Measurements from ENCODE around the gene INF2.
"Not testable (repeated sequence)": the region's sequence is repeated elsewhere in the genome, so short reads cannot be mapped to it uniquely, and the experiment has no call there.

The INF2 gene

DNA sequence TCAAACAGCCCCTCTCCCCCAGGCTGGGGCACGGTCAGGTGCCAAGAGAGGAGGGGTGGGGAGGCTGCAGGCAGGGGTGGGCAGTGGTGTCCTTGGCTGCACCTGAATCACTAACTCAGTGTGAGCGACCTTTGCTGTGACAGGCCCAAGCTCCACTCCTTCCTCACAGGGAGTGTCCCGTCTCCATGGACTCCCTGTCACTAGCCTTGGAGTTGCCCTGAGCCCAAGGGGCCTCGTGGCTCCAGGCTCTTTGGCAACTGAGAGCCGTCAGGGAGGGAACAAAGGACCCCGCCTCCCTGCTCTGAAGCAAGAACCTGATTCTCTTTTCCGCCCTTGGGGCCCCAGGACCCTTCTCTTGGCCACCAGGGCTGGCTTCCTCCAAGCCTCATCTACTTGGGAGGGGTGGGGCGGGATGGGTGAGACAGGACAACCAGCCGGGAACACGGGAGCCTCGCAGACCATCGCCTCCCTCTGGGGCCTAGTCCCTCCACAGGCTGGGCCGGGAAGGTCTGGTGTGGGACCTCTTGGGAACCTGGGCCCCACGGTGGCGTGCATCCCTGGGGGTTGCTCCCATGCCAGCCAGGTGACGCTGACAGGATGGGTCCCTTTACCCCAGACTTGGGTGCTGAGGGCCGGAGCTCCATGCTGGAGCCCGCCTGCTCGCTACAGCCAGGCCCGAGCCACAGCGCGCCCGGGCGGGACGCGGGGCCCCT lies 33.7 kb downstream of the INF2 start:
- no peak for DNase-seq

DNA sequence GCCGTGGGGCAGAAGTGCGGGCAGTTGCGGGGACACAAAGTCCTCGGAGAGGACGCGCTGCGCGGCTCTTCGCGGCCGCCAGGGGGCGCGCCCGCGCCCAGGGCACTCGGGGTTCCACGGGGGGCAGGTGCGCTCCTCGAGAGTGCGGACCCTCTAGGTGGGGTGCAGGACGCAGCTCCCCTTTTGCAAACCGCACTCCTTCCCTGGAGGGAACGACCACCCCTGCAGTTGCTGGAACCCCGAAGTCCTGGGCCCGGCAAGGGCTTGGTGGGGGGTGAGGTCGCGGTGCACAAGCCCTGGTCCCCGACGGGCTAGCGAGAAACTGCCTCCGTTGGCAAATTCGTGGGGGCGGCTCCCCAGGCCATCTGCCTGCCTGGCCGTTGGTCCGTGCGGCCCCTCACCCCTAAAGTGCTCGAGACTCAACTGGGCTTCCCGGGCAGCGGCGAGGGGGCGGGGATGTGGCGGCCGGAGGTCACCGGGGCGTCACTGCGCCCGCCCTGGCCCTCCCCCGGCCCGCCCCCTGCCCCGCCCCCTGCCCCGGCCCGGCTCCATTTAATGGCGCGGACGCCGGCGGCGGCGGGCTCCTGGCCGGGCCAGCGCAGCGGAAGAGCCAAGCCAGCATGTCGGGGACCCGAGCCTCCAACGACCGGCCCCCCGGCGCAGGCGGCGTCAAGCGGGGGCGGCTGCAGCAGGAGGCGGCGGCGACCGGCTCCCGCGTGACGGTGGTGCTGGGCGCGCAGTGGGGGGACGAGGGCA lies 34.4 kb downstream of the INF2 start, which contains the start of gene ADSS1:
ADSS1 (plus strand) TSS at position 579 of the 756 bp plus-strand sequence; CDS start at position 621, 42 bp downstream.
- peak; percentile 43 for DNase-seq

DNA sequence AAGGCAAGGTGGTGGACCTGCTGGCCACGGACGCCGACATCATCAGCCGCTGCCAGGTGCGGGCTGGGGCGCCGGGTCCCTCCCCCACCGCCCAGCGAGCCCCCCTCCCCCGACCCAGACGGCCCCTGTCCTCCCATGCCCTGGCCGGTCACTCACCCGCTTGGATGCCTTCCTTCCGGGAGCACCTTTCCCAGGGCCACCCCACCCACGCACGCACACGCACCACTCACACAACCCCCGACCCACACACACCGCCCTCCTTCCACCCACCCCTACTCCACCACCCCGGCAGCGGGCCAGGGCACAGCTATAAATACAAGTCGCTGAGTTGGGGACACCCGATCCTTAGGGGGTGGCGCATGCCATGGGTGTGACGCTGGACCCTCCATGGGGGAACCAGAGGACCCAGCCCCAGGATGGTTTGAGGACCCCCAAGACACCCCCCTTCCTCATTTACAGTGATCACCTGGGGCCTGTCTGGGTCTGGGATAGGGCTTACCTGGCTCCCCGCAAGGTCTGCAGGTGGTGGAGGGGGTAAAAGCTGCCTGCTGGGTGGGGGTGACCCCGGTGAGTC lies 35.1 kb downstream of the INF2 start:
- no peak for DNase-seq

DNA sequence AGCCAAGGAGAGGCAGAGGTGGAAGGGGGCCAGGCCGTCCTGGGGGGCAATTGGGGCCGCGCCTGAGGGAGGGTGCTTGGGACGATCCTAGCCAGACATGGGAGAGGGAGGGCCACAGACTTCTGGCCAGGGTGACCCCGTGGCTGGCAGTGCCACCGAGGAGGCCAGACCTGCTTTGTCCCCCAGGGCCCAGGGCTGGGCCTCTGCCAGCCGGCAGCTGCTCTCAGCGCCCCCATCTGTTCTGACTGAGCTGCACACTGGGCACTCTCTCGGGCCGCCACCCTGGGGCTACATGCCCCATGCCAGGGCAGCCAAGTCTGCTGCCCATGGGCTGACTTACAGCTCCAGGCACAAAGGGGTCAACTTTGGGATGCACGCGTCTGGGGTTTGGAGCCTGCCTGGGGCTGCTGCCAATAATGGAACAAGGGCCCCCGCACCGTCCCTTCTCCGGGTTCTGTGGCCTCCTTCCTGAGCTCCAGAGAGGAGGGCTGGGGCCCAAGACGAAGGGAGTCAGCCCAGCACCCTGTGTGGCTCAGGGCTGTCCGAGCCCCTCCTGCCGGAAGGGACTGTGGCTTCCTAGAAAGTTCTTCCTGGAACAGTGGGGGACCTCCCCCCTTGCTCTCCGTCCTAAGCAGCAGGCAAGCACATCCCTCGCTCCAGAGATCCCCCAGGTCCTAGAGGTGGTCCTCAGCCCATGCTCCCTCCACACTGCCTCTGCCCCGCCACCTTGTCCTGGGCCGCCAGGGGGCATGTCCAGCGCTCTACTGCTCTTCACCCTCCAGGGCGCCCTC lies 35.8 kb downstream of the INF2 start:
- peak; percentile 42 for DNase-seq

DNA sequence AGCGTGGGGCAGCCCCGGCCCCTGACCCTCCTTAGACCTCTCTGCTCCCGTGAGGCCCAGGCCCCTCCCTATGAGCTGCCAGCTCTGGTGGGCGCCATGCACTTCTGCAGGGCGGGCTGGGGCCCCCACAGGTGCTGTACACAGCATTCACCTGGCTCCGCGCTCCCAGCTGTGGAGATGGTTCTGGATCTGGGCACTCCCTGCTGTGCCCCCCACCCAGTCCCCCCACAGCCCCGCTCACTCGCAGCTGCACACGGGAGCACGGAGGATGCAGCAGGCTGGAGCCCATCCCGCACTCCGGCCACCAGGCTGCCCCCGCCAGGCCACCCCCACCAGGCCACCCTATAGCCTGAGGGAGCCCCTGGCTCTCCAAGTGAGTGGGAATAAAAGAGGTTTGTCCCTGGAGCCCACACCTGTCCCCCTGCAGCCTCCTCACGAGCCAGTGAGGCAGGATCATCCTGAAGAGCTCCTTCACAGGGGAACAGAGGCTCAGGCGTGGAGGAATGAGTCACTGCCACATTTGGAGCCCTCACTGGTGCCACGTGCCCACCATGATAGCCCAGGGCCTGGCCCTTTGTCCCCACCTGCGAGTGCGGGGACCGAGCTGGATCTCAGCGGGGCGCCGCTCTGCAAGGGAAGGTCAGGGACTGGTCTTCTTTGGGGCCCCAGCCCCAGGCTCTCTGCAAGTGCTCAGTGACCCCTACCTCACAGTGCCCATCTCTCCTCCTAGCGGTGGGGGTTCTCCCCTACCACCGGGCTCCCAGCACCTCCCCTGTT lies 36.5 kb downstream of the INF2 start:
- no peak for DNase-seq

DNA sequence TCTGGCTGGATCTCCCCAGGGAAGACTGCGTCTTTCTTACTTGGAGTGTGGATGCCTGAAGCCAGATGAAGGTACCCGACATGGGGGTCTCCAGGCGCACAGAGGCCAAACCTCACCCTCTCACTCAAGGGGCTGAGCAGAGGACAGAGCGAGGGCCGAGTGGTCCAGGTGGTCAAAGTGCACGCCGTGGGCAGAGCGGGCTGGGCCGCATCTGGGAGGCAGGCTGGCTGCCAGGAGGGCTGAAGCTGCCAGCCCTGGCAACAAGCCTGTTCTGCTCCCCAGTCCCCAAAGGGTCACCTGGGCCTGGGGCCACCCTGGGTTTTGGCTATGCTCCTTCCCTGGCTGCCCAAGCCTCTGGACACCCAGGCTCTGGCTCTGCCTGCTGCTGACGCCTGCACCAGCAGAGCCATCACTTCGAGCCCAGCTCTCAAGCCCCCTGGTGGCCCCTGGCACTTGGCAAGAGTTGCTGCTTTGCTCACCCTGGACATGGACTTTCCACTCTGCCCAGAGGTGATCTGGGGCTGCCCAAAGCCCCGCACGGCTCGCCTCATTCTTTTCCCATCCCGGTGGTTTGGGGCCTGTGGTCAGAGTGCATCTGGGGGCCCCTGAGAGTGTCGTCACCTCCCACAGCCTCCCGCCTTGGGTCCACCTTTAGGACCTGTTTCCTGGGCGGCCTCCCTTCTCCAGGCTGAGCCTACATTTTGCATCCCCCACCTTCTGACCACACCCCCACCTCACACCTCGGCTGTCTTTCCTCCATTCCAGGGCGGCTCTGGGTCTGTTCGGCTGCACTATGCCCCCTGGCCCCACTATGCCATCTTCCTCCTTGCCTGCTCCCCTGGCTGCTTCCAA lies 37.4 kb downstream of the INF2 start:
- no peak for DNase-seq

DNA sequence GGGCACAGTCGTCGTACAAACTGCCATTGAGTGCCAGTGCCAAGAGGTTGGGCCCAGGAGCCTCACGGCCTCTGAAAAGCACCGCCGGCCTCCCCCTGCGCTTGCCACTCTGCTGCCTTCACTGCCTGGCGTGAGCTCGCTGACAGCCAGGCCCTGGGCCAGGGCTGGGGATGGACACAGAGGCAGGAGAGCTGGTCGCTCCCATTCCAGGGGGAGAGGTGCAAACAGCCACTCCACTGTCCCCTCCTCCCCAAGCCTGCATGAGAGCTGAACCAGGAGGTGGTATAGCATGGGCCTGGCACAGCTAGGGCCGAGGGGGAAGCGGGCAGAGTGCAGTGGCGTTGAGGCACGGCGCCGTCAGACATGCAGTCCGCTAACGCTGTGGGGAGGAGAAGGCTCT lies 39.2 kb downstream of the INF2 start:
- DNase-seq = no peak

DNA sequence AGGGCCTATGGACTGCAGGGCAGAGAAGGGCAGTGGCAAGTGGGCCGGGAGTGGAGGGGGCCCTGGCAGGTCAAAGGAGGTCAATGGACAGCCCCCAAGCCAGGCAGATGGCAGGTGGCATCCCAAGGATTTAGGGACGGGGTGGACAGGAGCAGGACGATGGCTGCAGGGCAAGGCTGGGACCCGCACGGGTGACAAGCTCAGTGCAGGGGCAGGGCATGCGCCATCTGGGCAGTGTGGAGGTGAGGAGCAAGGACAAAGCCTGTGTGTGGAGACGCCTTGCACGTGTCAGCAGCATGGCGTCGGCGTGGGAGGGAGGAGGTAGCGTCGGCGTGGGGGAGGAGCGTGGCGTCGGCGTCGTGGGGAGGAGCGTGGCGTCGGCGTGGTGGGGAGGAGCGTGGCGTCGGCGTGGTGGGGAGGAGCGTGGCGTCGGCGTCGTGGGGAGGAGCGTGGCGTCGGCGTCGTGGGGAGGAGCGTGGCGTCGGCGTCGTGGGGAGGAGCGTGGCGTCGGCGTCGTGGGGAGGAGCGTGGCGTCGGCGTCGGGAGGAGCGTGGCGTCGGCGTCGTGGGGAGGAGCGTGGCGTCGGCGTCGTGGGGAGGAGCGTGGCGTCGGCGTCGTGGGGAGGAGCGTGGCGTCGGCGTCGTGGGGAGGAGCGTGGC lies 39.9 kb downstream of the INF2 start:
- not testable (repeated sequence) for DNase-seq

DNA sequence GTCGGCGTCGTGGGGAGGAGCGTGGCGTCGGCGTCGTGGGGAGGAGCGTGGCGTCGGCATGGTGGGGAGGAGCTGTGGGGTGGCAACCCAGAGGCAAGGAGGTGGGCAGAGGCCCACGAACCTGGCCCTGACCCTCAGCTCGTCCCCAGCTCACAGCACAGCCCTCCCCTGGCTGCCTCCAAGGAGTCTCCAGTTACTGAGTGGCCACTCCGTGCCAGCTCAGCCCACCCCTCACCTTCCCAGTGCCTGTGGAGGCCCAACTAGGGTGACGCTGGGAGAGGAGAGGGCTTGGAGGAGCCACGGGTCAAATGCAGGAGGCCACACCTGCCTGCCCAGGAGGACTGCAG lies 40.4 kb downstream of the INF2 start:
- DNase-seq = no peak

DNA sequence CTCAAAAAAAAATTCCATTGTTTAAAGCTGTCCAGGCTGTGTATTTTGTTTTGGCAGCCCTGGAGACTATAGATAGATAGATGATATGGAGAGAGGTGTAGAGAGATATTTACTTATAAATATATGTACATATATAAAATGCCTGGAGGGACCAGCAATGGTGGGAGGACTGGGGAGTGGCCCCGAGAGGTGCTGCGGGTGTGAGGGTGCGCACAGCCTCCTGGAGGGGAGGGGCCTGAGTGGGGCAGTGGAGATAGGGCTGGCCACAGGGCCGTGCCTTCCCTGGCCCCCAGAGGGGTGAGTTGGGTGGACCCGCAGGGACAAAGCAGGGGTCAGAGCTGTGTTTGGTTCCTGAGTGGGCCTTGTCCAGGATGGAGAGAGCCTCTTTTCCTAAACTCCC lies 41.1 kb downstream of the INF2 start:
- DNase-seq = no peak

DNA sequence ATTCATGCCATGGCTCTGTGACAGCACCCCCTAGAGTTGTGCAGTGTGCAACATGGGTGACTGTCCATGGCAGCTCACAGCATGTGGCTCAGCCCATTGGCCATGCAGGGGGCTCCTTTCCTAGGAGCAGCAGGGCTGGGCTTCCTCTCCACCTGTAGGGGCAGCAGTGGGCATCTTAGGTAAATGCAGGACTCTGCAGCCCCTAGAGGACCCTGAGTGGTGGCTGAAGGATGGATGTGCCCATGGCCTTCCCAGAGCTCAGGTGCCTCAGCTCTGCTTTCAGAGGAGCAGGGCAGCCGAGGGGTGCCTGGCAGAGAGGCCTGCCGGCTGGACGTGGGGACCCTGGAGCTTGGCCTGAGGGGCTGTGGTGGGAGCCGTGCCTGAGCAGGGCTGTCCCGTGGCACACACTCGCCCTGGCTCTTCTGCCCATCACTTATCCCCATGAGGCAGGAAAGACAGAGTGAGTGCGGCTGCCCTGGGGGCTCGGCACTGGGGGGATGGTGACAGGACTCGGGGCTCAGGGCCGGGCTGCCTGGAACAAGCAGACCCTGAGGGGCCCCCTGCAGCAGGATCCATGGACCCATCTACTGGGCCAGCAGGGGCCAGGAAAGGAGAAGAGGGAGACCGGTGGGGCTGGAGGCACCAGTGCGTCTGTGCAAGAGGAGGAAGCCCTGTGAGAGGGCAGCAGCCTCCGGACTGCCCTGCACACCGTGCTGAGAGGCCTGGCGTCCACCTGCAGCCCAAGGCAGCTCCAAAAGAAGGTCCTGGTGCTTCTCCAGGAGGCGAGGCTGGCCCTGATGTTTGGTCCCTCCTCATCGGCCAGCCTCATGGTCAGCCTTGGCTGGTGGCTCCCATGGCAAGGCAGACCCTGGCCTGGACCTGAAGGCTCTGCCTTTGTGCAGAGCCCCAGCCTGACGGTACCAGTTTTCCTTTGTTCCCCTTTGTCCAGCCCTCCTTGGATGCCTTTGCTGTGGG lies 42.2 kb downstream of the INF2 start:
- DNase-seq = no peak

DNA sequence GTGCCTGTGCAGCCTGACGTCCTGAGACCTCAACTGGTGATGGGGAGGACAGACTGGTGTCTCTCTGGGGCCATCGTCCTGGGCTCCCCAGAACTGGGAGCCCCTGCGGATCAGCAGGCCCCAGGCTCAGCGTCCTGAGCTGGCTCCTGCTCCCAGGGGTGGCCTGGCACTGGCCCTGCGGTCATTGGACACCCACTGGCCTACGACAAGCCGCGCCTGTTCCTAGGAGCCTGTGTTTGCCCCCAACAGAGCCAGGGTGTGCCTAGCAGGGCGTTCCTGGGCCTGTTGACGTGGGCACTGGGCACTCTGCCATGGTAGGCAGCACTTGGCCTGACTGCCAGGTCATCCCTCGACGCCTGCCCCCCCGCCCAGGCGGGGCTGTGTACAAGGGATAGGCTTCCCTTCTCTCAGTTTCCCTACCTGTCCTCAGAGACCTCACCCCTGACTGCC lies 43.0 kb downstream of the INF2 start:
- DNase-seq = no peak

DNA sequence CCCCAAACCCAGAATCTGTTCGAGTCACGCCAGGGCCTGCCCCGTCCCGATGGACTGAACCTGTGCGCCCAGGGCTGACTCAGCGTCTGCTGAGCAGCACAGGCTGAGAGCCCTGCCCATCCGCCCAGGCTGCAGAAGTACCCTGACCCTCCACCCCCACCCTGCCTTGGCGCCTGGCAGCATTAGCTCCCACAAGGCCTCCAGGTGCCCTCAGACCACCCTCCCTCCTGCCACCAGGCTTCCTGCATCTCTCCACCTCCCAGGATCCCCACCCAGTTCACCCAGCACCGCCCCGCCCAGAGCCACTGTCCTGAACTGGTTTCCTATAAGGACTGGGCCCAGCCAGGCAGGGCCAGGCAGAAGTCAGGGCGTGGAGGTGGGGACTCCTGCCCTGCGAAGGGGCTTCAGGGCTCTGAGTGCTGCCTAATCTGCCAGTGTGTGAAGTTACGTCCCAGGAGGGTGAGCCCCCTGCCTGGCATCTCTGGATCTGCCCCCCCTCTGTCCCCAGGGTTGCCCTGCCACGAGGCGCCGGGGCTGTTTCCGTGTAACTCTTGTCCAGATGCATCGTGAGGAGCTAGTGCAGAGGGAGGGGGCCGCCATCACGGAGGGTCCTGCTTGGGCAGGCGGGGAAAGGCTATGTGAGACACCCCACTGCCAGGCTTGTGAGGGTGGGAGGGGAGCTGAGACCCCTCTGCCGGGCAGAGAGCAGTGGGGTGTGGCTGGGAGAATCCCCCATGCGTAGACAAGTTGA lies 43.7 kb downstream of the INF2 start:
- DNase-seq = no peak

DNA sequence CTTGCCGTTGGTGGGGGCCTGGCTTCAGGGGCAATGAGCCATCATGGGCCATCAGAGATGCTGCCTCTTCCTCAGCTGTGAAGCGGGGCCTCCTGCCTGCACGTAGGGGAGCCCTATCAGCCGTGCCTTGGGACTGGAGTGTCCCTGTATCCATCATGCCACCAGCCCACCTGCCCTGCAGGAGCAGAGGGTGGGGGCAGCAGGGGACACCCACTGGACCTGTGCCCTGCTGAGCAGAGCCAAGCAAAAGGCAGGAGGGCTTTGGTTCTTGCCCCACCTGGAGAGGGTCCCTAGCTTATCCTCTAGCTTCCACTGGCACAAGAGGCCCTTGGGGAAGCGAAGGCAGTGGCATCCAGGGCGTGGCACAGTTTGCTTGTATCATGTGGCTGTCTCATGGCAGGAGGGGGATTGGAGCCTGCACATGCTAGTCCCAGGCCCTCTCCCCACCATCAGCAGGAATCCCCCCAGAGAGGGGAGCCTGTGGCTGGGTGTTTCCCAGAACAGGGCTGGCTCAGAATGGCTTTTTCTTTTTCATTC lies 44.7 kb downstream of the INF2 start:
- DNase-seq = no peak

DNA sequence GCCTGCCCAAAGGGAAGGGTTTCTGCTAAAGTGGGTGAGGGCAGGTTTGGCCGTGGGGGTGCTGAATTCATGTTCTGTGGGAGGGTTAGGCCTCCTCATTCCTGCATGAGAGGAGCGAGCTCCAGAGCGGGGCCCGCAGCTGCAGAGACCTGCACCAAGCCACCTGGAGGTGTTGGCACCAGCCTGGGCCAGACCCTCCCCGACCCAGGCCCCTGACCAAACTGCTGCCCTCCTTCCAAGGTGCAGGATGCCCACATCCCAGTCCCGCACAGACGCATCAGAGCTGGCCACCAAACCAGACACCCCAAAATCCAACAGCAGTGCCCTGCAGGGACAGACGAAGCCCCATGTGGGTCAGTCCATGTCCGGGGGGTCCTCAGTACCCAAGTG lies 45.2 kb downstream of the INF2 start:
- DNase-seq = no peak

DNA sequence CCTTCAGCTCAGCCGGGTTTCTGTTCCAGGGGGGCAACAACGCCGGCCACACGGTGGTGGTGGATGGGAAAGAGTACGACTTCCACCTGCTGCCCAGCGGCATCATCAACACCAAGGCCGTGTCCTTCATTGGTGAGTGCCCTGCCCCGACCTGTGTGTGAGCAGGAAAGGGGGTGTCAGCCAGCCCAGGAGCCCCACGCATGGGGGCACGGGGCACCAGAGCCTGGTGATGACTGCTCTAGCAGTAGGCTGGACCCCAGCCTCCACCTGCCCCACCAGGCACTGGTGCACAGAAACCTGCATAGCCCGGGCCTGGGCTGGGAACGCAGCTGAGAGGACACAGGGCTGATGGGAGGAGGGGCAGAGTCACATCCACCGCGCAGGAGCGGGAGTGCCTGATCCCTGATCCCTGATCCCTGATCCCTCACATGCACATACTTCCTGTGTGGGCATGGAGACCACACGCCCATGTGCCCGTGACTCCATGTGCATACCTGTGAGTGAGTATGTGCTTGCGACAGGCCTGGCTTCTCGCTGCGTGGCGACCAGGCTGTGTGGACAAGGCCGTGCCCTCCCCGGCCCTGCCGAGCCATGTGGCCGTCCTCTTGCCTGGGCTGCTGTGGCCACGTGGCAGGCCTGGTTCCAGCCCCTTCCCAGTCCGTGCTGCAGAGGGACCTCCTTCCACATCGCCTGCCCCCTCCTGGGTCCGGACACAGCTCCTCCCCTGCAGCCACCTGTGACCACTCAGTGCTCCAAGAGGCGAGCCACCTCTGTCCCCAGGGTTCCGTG lies 45.8 kb downstream of the INF2 start:
- no peak for DNase-seq

DNA sequence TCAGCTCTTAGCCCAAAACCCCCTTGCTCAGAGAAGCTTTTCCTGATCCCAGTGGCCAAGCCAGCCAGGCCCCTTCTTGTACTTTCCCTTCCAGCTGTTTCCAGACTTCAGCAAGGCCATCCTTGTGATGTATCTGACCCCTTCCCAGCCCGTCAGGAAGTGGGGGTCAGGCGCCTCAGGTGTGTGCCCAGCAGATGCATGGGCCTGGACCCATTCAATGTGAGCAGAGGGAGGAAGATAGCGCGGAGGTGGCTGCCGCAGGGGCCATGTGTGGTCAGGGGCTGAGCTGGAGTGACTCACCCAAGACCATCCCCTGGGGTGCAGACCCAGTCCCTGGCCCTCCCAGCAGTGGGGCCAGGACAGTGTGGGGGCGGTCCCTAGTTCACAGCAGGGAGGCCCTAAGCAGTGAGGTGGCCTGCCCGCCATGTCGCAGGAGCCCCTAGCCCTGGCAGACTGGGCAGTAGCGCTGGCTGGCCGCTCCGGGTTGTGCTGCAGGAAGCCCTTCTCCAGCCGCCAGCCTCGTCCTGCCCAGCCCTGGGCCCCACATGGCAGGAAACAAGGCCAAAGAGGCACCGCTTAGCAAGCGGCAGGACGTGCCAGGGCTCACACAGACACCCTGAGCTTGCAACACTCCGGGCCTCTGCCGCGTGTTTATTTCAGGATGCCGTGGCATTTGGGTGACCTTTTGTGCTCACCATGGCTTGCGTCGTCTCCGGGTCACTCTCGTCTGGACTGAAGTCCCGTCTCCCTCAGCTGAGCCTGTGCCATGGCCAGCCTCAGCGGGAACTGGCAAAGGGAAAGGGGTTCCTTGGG lies 46.6 kb downstream of the INF2 start:
- DNase-seq = peak; percentile 65

Measured in fibroblast of skin of scalp (primary cell).